Anterior cingulate cortex (tissue), 58 donors: ENCODE measurements around the gene TCP11.
A peak's percentile ranks its signal among the peaks of the same experiment; 100 is the strongest.

ENCODE experiments used
- DNase-seq, 58 donors: peaks; one replicate each; lab custom pipeline; 2025; lab: John Stamatoyannopoulos, UW

Gene TCP11

GRCh38 chr6:35083507-35083906 lies 57.6 kb downstream of the TCP11 start:
- no peak for DNase-seq

DNA sequence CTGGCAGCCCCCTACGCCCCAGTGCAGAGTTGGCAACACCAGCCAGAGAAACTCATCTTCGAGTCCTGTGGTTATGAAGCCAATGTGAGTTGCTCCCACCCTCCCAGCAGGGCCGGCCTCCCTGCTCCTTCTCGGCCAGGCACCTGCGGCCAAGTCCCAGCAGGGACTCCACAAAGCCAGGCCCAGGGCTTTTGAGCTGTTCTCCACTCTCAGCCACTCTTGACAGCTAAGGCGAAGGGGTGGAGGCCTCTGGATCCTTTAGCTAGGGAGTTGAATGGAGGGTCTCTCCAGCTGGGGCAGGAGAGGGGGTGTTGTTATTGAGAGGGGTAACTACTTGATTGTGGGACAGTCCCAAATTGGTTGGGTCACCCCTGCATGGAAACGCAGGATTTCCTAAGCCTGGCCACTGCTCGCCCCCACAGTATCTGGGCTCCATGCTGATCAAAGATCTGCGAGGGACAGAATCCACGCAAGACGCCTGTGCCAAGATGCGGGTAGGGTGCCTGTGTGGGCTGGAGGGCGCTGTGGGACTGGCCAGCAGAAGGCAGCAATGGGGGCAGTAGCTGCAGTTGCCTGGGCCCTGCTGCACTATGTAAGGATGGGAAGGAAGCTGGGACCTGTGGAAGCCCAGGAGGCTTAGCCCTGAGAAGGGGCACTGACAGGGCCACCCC lies 58.3 kb downstream of the TCP11 start:
- DNase-seq, result no peak

DNA sequence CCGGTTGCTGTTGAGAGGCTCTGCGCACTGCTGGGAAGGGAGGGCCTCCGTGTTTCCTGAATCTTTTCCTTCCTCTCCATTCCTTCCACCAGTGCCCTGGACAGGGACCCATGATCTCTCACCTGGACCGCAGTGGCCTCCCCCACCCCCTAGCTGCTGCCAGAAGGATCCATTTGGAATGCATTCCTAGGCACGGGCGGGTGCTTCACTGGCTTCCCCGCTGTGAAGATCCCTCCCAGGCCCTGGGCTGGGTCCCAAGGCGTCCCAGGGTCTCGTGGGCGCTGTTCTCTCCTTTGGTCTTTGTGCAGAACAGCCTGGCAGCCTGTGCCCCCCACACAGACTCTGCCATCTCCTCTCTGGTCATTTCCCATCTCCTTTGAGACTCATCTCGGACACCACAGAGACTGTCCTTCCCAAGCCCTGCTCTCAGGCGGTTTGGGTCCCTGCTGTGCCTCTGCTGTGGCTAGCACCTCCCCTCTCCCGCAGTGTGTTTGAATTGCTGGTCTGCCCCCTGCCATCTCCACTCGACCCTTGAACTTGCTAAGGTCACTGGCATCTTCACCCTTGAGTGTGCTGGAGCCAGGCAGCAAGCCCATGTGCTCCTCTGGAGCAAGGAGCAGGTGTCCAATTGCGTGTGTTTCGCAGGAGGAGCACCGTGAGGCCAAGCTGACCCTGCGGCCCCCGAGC lies 59.0 kb downstream of the TCP11 start:
- DNase-seq, result no peak

GRCh38 chr6:35081426-35081851 lies 59.7 kb downstream of the TCP11 start:
- DNase-seq, result peak in 3 of 58 donors; percentile 10 to 34 (median 15)

DNA sequence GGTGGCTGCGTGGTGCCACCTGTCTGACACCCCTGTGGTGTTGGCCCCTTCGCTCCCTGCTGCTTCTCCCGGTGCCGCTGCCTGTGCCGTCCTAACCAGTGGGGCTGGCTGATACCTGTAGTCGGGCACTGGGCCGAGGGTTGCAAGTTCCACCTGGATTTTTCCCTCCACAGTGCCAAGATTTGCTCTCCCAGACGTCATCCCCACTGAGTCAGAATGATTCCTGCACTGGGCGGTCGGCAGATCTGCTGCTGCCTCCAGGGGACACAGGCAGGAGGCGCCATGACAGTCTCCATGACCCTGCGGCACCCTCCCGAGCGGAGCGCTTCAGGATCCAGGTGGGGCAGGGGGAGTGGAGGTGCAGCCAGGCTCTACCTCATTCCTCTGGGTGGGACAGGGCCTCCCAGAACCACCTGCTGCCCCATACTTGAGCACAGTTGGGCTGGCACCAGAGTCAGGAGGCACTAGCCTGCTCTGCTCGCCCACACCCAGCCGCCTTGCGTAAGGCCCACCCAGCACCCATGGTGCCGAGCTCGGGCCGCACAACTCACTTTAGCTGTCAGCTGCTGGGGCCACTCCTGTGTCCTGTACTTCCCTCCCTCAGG lies 60.2 kb downstream of the TCP11 start:
- no peak for DNase-seq

DNA sequence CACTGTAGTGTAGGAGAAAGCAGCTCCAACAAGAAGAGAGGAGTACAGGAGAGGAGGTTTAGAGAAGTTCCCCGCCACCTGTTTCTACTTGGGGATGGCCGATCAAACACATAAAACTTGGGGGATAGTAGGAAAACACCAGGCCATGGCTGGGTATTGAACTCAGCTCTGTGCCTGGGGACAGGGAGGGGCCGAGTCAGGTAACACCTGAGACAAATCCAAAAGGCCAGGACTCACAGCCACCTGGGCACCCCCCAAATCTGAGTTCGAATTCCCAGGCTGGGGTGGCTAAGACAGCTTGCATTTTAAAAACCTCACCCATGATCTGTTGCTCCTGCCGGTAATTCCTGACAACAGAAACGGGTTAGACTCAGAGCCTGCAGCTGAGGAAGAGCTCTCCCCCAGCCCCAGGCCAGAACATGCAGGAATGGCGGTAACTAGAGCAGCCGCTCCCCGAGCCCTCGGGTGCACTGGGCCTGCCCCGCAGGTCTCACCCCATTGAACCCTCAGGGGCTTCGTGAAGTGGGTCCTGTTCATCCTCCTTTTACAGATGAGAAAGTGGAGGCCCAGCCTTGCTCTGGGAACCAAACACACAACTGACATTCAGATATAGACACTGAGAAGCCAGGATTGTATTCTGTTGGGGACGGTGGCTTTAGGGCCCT lies 61.0 kb downstream of the TCP11 start:
- DNase-seq, result no peak

DNA sequence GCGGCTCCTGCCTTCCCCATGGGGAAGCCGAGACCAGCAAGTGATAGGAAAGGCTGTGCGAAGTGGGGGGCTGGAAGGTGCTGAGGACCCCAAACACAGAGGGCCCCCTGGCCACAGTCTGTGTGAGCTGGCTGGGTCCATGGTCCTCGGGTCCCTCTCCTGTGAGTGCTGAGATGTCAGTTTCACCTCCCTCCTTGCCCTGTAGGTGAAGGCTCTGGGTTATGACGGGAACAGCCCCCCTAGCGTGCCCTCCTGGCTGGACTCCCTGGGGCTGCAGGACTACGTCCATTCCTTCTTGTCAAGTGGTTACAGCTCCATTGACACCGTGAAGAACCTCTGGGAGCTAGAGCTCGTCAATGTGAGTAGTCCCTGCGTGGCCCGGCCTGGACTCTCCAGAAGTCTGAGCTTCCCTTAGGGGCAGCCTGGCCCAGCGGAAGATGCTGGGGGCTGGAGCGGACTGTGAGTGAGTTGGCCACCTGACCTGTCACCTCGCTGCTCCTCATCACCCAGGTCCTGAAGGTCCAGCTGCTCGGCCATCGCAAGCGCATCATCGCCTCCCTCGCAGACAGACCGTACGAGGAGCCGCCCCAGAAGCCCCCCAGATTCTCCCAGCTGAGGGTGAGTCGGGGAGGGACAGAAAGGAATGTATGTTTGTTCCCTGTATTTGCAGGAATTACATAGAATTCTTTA lies 61.7 kb downstream of the TCP11 start:
- no peak for DNase-seq

DNA sequence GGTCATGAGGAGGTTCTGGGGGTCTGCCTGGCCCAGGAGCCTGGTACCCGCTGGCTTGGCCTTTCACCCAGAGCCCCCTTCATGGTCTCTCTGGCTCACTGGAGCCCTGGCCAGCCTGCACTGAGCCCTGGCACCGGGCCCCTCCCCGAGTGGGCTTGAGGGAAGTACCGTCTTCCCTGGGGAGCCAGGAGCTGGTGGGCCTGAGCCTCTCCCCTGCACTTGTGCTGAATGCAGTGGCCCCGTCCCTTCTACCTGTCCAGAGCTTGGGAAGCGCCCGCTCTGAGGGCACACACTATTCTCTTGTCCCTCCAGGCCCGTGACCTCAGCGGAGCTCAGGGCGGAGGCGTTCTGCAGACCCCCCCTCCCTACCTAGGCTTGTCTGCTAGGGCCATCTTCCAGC lies 62.2 kb downstream of the TCP11 start:
- no peak for DNase-seq

- no peak for DNase-seq
Measured at GRCh38 chr6:35078226-35078850, 62.8 kb downstream of the TCP11 start.

- no peak for DNase-seq
Measured at GRCh38 chr6:35077713-35078105, 63.4 kb downstream of the TCP11 start.

DNA sequence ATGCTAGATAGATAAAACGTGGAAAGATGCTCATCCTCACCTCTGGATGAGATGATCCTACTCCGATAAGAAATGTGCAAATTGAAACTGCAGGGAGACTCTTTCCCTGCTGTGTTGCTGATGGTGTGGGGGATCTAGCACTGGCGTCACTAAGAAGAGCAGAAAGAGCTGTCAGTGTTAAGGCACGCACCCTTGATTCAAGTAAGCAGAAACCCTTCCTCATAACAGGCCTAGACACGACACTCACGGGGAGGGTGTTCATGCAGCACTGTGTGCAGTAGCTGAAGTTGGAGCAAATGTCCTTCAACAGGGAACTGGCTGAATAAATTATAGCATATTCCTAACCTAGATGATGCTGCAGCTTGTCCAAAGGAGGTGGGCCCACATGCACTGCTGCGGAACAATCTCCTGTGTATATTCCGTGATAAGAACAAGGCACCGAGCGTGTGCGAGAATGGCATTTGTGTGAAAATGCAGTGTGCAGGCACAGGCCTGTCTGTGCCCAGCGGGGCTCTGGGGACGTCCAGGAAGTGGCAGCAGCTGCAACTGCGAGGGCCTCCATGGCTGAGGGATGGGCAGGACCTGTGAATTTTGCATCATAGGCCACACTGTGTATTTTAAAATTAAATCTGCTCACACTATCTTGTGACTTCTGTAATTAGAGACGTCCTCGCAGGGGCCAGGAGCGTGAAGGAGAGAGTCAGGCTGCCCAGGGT lies 64.0 kb downstream of the TCP11 start:
- no peak for DNase-seq

- no peak for DNase-seq
Measured at GRCh38 chr6:35073766-35074471, 67.2 kb downstream of the TCP11 start.

DNA sequence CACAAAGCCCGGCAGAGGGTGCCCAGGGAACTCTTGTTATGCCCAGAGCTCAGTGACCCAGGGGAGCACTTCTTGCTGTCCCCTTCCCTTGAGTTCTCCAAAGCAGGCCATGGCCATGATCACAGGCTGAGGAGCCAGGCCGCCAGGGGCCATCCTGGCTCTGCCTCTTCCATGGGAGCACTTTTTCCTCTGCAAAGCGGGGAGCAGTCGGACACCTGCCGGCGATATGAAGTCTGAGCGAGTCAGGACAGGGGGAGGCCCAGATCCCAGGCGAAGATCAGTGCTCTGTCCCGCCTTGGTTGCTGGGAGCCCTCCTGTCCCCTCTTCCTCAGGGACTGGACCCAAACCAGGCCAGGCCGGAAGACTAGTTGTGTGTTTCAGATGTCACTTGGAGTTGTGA lies 67.9 kb downstream of the TCP11 start:
- DNase-seq, result no peak

DNA sequence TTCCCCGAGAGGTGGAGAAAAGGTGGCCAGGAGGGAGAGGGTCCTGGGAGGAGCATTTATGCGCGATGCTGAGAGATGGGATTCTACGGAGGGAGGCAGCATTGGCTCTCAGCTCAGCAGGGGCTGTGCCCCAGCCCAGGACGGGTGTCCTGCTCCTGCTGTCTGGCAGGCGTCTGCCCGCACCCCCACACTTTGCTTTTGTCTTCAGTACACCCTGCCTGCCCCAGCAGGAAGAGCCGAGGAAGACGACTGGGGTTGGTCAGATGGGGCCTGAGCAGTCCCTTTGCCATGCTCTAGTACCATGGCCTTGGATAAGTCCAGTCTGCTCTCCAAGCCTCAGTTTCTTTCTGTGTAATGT lies 68.5 kb downstream of the TCP11 start:
- DNase-seq, result no peak

DNA sequence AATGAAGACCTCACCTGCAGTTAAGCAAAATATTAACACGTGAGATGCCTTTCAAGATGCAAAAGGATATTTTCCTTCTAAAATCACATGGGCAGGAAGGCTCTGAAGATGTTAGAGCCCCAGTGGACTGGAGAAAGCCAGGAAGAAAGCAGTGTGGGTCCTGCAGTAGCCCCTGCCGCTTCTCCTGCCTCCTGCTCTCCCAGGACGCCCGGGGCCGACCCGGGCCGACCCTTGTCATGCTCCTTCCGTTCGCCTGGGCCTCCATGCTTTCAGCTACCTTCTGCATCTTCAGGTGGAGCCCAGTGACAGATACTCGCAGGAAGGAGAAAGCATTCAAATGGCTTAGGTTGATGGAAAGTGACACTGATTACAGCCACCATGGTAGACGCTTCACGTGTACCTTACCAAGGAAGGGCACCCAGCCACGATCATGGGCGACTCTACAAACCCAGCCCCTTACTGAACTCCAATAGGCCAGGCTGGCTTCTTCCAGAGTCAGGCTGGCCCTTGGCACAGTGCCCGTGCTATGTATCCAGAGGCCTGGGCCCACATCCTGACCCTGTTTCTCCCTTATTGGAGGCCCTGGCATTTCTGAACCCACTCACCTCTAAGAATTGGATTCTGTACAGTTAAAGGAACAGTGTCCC lies 69.0 kb downstream of the TCP11 start:
- DNase-seq, result peak in 1 of 58 donors; percentile 35

- no peak for DNase-seq
Measured at GRCh38 chr6:35071347-35071994, 69.7 kb downstream of the TCP11 start.

- DNase-seq, result no peak
Measured at GRCh38 chr6:35070111-35070510, 71.0 kb downstream of the TCP11 start.

DNA sequence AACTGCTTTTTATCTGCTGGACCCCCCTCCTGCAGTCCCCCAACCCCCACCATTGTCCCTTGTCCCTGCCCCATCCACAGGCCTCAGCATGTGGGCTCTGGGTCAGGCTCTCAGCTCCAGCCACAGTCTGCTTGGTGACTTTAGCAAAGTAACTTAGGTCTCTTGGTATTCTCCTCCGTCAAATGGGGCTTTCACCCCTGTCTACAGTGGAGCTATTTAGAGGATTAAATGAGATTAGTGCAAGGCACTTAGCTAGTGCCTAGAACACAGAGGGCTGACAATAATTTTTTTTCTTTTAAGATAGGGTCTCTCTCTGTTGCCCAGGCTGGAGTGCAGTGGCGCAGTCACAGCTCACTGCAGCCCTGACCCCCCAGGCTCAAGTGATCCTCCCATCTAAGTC lies 71.9 kb downstream of the TCP11 start:
- no peak for DNase-seq
